Sigmoid colon (tissue), 4 donors: ENCODE results near the gene ARID3B.

Experiments used
- CTCF ChIP-seq, 4 experiments: fragments of 450-650 bp in 3 of 4; fragments of 200-600 bp in 1 of 4; IDR thresholded peaks; one replicate each; pipeline ENCODE4 v1.5.1; 2016 to 2019; ENCODE audit warnings: antibody characterized with exemption in 4 of 4, mild to moderate bottlenecking in 3 of 4, moderate library complexity in 2 of 4
- POLR2AphosphoS5 ChIP-seq, 4 donors: sonication (generic); formaldehyde crosslinking; IDR thresholded peaks; one replicate each; pipeline ENCODE4 v1.6.1; 2017; ENCODE audit warnings: antibody characterized with exemption in 4 of 4

GRCh38 chr15:74584779-74585178 lies 43.8 kb downstream of the ARID3B start:
- no peak for TF ChIP-seq CTCF (IDR thresholded peaks at IDR 0.05)
- no peak for TF ChIP-seq POLR2AphosphoS5 (IDR thresholded peaks at IDR 0.05)
